Stimulated activated CD8-positive, alpha-beta memory T cell treated with anti-CD3 and anti-CD28 coated beads, Interleukin-15, amount 100 ng/mL, for 1 hour (primary cell): ENCODE data around the gene NFE2L1.
"Not testable (repeated sequence)": the region's sequence is repeated elsewhere in the genome, so short reads cannot be mapped to it uniquely, and the experiment has no call there.

Experiments used
- DNase-seq: peaks from one replicate; pipeline ENCODE4 v3.0.0-alpha.2; 2020; ENCODE audit warnings: low read depth

NFE2L1 gene

GRCh38 chr17:48048384-48049126, 396 bp downstream of the NFE2L1 start:
- no peak for DNase-seq

DNA sequence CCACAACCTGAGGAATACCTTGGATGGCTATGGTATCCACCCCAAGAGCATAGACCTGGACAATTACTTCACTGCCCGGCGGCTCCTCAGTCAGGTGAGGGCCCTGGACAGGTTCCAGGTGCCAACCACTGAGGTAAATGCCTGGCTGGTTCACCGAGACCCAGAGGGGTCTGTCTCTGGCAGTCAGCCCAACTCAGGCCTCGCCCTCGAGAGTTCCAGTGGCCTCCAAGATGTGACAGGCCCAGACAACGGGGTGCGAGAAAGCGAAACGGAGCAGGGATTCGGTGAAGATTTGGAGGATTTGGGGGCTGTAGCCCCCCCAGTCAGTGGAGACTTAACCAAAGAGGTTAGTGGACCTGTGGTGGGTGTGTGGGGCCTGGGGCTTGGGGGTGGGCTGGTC, 3.1 kb downstream of the NFE2L1 start:
- DNase-seq = no peak

DNA sequence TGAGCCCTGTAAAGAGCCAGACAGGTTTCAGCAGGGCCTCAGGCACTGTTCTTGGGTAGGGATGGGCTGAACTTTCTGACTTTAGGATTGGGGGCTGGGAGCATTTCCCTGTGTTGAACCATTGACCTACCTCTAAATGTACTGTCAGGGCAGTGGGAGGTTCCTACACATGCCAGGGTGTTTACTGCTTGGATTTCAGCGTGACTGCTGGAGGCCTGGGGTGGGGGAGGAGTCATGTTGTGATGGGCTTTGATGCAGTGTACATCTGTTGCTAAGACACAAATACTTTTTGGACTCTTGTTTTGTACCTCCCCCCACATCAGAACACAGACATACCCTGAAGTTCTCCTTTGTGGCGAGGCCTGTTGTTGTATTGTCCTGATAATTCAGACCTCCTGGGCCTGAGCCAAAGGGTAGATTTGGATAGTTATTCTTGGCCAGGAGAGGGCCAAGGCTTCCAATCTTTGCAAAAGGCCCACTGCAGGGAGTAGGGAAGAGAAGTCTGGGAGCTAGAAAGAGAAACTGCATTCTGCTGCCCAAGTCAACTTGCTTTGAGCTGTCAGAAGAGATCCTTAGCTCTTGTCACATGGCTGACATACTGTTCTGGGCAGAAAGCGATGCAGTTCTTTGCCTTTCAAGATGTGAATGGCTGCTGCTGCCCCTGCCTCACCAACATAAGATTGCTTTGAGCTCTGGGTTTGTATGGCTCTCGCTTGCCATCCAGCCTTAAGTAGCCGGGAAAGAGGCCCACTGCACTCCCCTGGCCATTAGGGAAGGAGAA, 3.7 kb downstream of the NFE2L1 start:
- no peak for DNase-seq

- no peak for DNase-seq
These were observed 5.0 kb downstream of the NFE2L1 start for GRCh38 chr17:48052956-48053757.

DNA sequence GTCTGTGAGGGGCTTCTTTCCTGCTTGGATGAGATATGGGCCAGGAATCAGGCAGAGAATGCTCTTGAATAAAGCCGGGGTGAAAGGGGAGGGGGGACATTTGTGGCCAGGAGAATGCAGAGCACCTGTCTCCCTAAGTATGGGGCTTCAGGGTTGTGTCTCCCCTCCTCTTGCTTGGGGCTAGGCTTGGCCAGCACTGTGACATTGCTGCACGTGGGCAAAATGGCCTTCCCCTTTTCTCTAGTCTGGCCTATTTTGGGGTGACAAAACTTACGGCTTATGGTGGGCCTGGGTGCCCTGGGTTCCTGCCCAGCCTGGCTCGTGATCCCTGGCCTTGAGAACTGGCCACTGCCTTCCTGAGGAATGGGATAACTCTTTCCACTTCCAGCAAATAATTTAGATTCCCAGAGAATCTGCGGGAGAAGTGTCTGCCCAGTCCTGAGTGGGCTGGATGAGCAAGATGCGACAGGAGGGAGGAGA, 5.6 kb downstream of the NFE2L1 start:
- DNase-seq = no peak

DNA sequence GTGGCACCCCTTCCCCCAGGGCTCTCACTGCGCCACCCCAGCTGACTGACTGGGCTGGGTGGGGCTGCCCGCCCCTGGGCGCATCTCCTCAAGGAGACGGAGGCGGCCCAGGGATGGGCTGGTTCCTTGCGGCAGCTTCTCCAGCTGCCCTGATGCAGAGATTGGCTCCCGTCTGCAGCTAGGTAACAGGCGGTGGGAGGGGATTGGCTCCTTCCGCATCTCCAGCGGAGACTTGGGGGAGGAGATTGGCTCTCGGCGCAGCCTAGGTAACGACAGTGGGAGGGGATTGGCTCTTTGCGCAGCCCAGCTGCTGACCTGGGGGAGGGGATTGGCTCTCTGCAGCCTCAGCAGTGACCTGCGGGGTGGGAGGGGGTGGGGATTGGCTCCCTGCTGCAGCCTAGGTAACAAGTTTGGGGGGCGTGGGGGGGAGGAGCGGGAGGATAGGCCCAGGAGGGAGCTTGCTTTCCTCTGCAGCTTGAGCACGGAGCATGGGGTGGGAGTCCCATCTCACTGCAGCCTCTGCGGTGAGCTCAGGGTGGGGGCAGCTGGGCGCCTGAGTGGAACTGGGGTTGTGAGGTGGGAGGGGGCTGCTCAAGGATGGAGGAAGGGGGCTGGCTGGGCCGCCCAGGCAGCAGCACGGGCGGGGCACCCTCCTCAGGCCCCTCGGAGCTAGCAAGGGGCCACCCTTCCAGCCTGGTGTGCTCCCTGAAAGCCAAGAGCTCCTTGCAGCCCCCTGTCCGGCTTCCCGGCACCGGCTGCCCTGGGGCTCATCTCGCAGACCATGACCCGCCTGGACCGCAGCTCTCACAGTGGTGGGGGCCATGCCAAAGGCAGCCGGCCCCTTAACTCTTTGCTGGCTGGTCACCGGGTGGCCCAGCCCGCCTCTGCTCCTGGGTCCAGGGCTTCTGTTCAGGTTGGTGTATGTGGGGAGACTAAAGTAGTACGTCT, 6.4 kb downstream of the NFE2L1 start:
- no peak for DNase-seq

GRCh38 chr17:48055531-48056245, 7.5 kb downstream of the NFE2L1 start:
- no peak for DNase-seq

GRCh38 chr17:48056246-48056745, 8.1 kb downstream of the NFE2L1 start:
- DNase-seq = no peak

GRCh38 chr17:48056879-48057278, 8.7 kb downstream of the NFE2L1 start:
- no peak for DNase-seq

DNA sequence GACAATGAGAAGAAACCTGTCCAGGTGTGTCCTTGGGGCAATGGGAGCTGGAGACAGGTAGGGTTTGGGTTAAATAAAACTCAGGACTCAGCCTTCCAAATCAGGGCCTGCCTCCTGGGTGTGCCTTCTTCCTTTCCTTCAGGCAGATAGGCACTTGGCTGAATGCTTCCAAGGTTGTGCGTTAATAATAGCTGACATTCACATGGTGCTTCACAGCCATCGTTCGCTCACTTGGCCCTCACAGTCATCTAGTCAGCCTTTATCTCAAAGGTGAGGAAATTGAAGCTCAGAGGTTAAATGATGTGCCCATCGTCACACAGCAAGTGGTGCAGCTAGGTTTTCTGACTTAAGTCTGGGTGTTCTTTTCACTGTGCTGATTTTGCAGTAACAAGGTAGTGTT, 9.5 kb downstream of the NFE2L1 start:
- DNase-seq = no peak

DNA sequence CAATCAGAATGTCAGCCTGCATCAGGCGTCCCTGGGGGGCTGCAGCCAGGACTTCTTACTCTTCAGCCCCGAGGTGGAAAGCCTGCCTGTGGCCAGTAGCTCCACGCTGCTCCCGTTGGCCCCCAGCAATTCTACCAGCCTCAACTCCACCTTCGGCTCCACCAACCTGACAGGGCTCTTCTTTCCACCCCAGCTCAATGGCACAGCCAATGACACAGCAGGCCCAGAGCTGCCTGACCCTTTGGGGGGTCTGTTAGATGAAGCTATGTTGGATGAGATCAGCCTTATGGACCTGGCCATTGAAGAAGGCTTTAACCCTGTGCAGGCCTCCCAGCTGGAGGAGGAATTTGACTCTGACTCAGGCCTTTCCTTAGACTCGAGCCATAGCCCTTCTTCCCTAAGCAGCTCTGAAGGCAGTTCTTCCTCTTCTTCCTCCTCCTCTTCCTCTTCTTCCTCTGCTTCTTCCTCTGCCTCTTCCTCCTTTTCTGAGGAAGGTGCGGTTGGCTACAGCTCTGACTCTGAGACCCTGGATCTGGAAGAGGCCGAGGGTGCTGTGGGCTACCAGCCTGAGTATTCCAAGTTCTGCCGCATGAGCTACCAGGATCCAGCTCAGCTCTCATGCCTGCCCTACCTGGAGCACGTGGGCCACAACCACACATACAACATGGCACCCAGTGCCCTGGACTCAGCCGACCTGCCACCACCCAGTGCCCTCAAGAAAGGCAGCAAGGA, 10.4 kb downstream of the NFE2L1 start:
- no peak for DNase-seq

- DNase-seq = no peak
These were observed 11.0 kb downstream of the NFE2L1 start for GRCh38 chr17:48059125-48059668.

DNA sequence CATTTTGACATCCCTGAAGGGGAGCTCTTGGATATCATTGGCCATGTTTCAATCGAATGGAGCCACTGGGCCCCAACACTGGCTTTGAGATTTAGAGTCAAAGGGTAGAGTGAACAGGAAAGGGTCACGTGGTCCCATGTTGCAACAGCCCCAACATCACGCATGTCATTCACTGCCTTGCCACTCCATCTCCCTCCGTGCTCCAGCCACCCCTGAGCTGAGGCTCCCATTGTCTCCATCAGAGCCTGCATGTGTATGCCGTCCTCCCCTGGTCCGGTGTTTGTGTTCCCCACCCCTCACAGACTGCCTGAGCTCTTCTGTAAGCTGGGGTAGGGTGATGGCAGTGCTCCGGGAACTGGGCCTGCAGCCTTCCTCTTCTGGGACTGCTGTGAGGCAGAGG, 12.1 kb downstream of the NFE2L1 start:
- no peak for DNase-seq

- no peak for DNase-seq
These were observed 14.1 kb downstream of the NFE2L1 start for GRCh38 chr17:48062273-48062672.

DNA sequence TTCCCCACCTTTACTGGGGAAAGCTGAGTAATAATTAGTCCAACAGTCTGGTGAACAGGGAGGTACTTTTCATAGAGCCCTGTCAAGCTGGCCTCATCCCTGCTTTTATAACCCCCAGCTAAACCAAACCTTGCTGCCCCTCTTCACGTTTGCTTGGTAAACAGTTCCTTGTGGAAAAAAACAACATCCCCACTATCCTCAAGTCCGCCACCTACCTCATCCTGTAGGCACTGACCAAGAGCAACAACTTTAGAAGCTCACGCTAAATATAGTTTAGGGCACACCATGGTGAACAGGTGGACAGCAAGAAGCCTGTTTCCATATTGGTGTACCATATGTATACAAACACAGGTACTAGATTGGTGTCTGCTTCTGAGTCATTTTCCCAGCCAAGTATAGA, 16.5 kb downstream of the NFE2L1 start:
- DNase-seq = no peak

DNA sequence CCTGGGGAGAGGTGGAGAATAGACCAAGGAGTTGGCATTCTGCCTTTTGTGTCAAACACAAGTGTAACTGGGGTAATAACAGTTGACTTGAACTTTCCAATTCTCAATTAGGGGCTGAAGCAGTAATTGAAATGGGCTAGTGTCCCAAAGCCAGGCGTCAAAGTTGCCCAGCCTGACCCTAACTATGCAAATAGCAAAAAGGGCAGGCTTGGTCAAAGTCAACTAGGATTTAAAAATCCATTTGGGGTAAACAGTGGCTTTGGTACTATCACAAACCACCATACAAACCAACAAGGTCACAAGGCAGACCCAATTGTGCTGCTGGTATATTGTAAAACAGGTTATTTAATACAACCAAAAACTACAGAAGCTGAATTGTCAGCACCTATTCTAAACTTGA, 18.0 kb downstream of the NFE2L1 start:
- DNase-seq = no peak

GRCh38 chr17:48066656-48067055, 18.5 kb downstream of the NFE2L1 start:
- no peak for DNase-seq

DNA sequence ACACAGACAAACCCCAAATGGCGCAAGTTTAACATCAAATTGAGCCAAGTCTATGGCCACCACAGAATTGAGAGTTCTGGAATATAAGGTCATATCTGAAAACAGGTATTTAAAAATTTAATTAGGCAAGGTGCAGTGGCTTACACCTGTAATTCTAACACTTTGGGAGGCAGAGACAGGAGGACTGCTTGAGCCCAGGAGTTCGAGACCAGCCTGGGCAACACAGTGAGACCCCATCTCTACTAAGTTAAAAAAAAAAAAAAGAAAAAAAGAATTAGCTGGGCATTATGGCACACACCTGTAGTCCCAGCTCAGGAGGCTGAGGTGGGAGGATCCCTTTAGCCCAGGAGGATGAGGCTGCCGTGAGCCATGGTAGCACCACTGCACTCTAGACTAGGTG, 19.1 kb downstream of the NFE2L1 start:
- DNase-seq = no peak

- not testable (repeated sequence) for DNase-seq
These were observed 19.6 kb downstream of the NFE2L1 start for GRCh38 chr17:48067808-48068207.
